Measurements from ENCODE around the gene RPH3AL. TPM values are rescaled to one million over a fixed set of nuclear protein-coding genes. Genes with fewer than 3 reads are reported as not detected.

The RPH3AL gene
- total and polyA plus RNA-seq, 7 donors: 3.7 to 18.5 (median 9.7) TPM

DNA sequence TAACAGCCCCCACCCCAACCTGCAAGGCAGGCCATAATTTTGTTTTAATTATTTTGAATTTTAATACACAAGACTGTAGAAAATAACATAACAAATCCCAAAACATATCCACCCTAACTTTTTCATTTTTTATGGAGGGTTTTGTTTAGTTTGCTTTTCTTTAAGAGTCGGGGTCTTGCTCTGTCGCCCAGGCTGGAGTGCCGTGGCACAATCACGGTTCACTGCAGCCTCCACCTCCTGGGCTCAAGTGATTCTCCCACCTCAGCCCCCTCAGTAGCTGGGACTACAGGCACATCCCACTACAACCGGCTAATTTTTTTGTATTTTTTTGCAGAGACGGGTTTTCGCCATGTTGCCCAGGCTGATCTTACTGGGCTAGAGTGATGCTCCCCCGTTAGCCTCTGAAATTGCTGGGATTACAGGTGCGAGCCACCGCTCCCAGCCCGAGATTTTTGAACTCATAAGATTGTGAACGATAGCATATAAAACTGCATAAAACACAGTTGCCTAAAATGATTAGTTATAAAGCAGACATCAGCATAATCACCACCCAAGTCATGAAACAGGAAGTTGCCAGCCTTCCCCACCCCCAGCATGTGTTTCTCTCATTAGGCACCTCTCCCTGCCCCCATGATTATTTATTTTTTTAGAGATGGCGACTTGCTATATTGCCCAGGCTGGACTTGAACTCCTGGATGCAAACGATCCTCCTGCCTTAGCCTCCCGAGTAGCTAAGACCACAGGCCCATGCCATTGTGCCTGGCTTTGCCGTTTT is 157.6 kb downstream of the RPH3AL start:
- intact Hi-C loops (cut with DNase I): no loop called here
- ATAC-seq (no peak), DNase-seq (peak in 1 of 2 donors; percentile 31)
- H3K4me1 ChIP-seq: no peaks in the 10 kb centered on the region
- TF ChIP-seq, protein P1, sequence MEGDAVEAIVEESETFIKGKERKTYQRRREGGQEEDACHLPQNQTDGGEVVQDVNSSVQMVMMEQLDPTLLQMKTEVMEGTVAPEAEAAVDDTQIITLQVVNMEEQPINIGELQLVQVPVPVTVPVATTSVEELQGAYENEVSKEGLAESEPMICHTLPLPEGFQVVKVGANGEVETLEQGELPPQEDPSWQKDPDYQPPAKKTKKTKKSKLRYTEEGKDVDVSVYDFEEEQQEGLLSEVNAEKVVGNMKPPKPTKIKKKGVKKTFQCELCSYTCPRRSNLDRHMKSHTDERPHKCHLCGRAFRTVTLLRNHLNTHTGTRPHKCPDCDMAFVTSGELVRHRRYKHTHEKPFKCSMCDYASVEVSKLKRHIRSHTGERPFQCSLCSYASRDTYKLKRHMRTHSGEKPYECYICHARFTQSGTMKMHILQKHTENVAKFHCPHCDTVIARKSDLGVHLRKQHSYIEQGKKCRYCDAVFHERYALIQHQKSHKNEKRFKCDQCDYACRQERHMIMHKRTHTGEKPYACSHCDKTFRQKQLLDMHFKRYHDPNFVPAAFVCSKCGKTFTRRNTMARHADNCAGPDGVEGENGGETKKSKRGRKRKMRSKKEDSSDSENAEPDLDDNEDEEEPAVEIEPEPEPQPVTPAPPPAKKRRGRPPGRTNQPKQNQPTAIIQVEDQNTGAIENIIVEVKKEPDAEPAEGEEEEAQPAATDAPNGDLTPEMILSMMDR (IDR thresholded peaks at IDR 0.05): no peak
- whole genome bisulfite sequencing, 3 donors: 76 to 82% (median 76%) methylated on average over 16 of the region's 16 CpGs
- H3K4me3 ChIP-seq: no peak overlapping the region
- no peaks in the 10 kb centered on the region for H3K9me3 ChIP-seq
- H3K27ac ChIP-seq: no peak overlapping the region
- peaks cover 0 to 49% (median 4%) of the 10 kb centered on the region in 3 donors for H3K27me3 ChIP-seq (ENCODE audit: insufficient read depth in 3 of 3, low read length in 2 of 3)
- H3K36me3 ChIP-seq (ENCODE audit: insufficient read depth in 1 of 2, low read depth in 1 of 2): no peaks in the 10 kb centered on the region

DNA sequence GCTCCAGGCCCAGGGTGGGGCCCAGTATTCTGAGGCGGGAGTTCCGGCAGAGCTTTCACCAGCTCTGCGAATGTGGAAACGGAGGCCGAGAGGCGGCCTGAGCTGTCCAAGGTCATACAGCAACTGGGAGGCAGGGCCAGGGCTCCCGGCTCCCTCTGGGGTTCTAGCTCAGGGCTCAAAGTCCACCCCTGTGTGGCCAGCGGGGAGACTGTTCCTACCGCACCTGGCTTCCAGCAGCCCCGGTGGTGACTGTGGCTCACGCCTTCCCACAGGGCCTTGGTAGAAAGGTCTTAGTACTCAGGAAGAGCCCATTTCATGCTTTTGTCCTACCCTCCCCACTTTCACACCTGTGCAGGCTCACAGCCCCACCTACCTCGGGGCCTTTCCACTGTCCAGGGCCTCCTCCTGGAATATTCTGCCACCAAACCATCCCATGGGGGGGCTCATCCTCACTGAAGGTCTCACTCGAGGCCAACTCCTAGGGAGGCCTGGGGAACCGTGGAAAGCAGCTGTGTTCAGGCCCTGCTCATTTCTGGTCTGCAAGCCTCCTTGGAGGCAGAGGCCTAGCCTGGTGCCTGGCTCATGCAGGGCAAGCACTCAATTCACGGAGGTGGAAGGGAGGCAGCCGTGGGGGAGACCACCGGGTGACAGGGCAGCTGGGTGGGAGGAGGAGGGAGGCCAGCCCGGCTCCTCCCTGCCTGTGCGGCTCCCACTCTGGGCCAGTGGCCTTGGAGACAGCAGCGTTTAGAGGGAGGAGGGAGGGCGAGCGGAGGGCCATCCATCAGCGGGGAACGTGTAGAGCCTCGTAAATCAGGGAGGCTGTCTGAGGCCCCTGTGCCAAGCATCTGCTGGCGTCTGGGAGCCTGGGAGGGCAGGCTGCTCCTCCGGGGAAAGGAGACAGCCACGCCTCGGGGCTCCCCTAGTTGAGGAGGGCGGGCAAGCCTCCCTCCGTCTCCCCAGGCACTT is 158.5 kb downstream of the RPH3AL start:
- Histone ChIP-seq H3K9me3 (no peaks in the 10 kb centered on the region), H3K36me3 (ENCODE audit: insufficient read depth in 1 of 2, low read depth in 1 of 2) (no peaks in the 10 kb centered on the region), H3K27ac (no peak overlapping the region), H3K4me1 (no peaks in the 10 kb centered on the region), H3K4me3 (no peak overlapping the region), H3K27me3 (ENCODE audit: insufficient read depth in 3 of 3, low read length in 2 of 3) (peaks cover 0 to 40% (median 4%) of the 10 kb centered on the region in 3 donors)
- DNase-seq (peak in 1 of 2 donors; percentile 34), ATAC-seq (no peak)
- 52 to 63% (median 61%) methylated on average over 27 to 31 of the region's 31 CpGs for WGBS, 3 donors
- TF ChIP-seq, protein P1 (IDR thresholded peaks at IDR 0.05): no peak
- intact Hi-C loops (cut with DNase I): no loop called here

DNA sequence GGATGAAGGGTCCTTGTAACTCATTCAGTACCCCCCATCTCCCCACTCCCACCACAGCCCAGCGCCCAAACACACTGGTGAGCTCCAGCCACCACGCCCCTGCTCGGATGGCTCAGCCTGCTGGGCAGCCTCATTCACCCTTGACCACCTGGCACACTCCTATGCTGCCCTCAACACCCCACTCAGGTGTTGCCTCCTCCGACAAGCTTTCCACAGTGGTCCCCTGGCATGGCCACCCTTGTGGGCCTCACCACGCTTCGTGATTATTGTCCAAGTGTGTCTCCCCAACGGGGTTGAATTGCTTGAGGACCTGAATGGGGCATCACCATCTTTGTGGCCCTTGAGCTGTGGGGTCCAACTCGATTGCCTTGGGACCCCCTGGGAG is 159.2 kb downstream of the RPH3AL start:
- Histone ChIP-seq H3K36me3 (ENCODE audit: insufficient read depth in 1 of 2, low read depth in 1 of 2) (no peaks in the 10 kb centered on the region), H3K4me3 (no peak overlapping the region), H3K27me3 (ENCODE audit: insufficient read depth in 3 of 3, low read length in 2 of 3) (peaks cover 0 to 39% (median 4%) of the 10 kb centered on the region in 3 donors), H3K27ac (no peak overlapping the region), H3K4me1 (no peaks in the 10 kb centered on the region), H3K9me3 (no peaks in the 10 kb centered on the region)
- ATAC-seq: no peak
- peak in 1 of 2 donors; percentile 25 for DNase-seq
- 91 to 96% (median 94%) methylated on average over 8 of the region's 8 CpGs for WGBS, 3 donors
- TF ChIP-seq, protein P1 (IDR thresholded peaks at IDR 0.05): no peak
- intact Hi-C loops (cut with DNase I): no loop called here

DNA sequence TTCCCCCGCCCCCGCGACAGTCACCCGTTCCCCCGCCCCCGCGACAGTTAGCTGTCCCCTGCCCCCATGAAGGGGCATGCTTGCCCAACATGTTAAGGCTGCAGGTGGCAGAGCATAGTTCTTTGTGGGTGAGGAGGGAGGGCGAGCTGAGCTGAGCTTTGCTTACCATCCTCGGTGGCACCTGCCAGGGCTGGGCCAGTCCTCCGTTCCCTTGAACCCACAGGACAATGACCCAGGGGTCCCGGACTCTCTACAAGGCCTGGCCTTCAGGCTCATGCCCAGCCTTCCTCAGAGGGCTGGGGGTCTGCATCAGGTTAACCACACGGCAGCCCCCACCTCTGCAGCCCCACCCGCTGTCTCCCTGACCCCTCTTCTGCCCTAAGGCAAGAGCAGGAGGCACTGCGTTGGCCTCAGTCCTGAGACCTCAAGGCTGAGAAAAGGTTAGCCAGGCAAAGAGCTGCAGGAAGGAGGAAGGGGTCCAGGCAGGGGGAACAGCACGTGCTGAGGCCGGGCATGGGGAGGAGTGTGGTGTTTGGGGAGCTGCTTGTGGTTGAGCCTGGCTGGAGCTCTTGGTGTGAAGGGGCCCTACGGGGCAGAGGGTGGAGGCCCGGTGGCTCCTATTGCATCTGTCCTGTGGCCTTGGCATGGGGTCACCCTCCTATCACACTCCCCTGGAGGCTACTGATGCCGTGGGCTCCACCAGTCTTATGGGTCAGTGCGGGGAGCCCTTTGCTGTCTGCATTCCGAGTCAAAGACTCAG is 159.8 kb downstream of the RPH3AL start:
- DNase-seq: peak in 1 of 2 donors; percentile 27
- H3K4me1 ChIP-seq: no peaks in the 10 kb centered on the region
- WGBS, 3 donors: 89 to 93% (median 89%) methylated on average over 15 to 21 of the region's 21 CpGs
- no peak for ATAC-seq
- TF ChIP-seq, protein P1 (IDR thresholded peaks at IDR 0.05): no peak
- no peak overlapping the region for H3K4me3 ChIP-seq
- no peak overlapping the region for H3K27ac ChIP-seq
- no peaks in the 10 kb centered on the region for H3K9me3 ChIP-seq
- peaks cover 0 to 36% (median under 1%) of the 10 kb centered on the region in 3 donors for H3K27me3 ChIP-seq (ENCODE audit: insufficient read depth in 3 of 3, low read length in 2 of 3)
- no peaks in the 10 kb centered on the region for H3K36me3 ChIP-seq (ENCODE audit: insufficient read depth in 1 of 2, low read depth in 1 of 2)
- intact Hi-C loops (cut with DNase I): no loop called here

All from psoas muscle (tissue), 8 donors.